ENCODE results near the gene PEX26. TPM values are rescaled to one million over a fixed set of nuclear protein-coding genes. Genes with fewer than 3 reads are reported as not detected.
"Not testable (repeated sequence)": the region's sequence is repeated elsewhere in the genome, so short reads cannot be mapped to it uniquely, and the experiment has no call there.

PEX26 gene
- total and polyA plus RNA-seq, 9 of the 15 experiments (the other 6 are each of a cell fraction or from before 2014, with no cell fraction given): 0.35 to 39.6 (median 17.4) TPM

- H3K79me2 ChIP-seq (ENCODE audit: control insufficient read depth, insufficient read depth, low read length): no peaks in the 10 kb centered on the region
- no peak for ATAC-seq
- no peak overlapping the region for H3K27ac ChIP-seq (ENCODE audit: extremely low read depth, low read depth, low read length)
- in situ Hi-C loops (cut with MboI): no loop called here
- H3K4me1 ChIP-seq (replicated peaks in 1 of 2; ENCODE audit: control insufficient read depth in 2 of 2, insufficient read depth in 2 of 2, low read length in 2 of 2): no peaks in the 10 kb centered on the region
- H2AFZ ChIP-seq (ENCODE audit: low read depth, low read length): no peak overlapping the region
- H3K4me2 ChIP-seq (ENCODE audit: insufficient read depth, low read length): no peak overlapping the region
- ChIA-PET POLR2A (interaction anchor here (0.6 to 1.3 kb wide), 5 partner anchors 13 to 1298 kb away, joined by 3 to 4 read pairs (median 3); partner anchors contain the start of gene PEX26), CTCF (ENCODE audit: low intra/inter-chr PET ratio) (no interaction called here)
- peaks cover 5% of the 10 kb centered on the region; the same call in 1 of the 2 replicates for H4K20me1 ChIP-seq (replicated peaks; ENCODE audit: control insufficient read depth, insufficient read depth, low read length)
- no peak for TF ChIP-seq CEBPG (CRISPR knock-in tag; IDR thresholded peaks at IDR 0.05)
- TF ChIP-seq CEBPG (tag; conservative IDR thresholded peaks at IDR 0.05 in 1 of 2, IDR thresholded peaks at IDR 0.05 in 1 of 2): no peak
- no peak for TF ChIP-seq HNRNPK (IDR thresholded peaks at IDR 0.05; ENCODE audit: low read depth, low read length, poor library complexity, severe bottlenecking)
- no peak for TF ChIP-seq ZNF121 (CRISPR knock-in tag; conservative IDR thresholded peaks at IDR 0.05)
- no peak for TF ChIP-seq SNRNP70 (optimal IDR thresholded peaks at IDR 0.05; ENCODE audit: low read depth, low read length)
- H3K9me1 ChIP-seq (ENCODE audit: control insufficient read depth, insufficient read depth, low read length): no peaks in the 10 kb centered on the region
- intact Hi-C loops (cut with micrococcal nuclease): loop anchor here (10.0 kb wide), 1 partner anchor 289 kb away; the partner anchor contains the start of gene BID
- no peak overlapping the region for H3K4me3 ChIP-seq
- H3K9me3 ChIP-seq (replicated peaks; ENCODE audit: control insufficient read depth, insufficient read depth, low read depth, low read length): no peaks in the 10 kb centered on the region
- H3K27me3 ChIP-seq (ENCODE audit: control insufficient read depth in 2 of 2, insufficient read depth in 2 of 2, low read length in 2 of 2): peaks cover 63 to 70% of the 10 kb centered on the region in 2 experiments
- no peak for FAIRE-seq
- DNase-seq (ENCODE audit: extremely low read depth in 1 of 4, low spot score in 3 of 4): no peak
- no TSS peak for BruUV-seq (replicated peaks)
- WGBS (ENCODE audit: insufficient coverage, low coverage, missing lambda C conversion rate): 13% methylated on average over 7 of the region's 7 CpGs
- no peaks in the 10 kb centered on the region for H3K36me3 ChIP-seq (ENCODE audit: control insufficient read depth, insufficient read depth, low read length)
- no peak overlapping the region for H3K9ac ChIP-seq (ENCODE audit: insufficient read depth in 1 of 2, low read depth in 2 of 2, low read length in 2 of 2)
Observed at GRCh38 chr22:18063306-18063705, 14.5 kb upstream of the PEX26 start.

- H3K9me1 ChIP-seq (ENCODE audit: control insufficient read depth, insufficient read depth, low read length); H3K9me3 ChIP-seq (replicated peaks; ENCODE audit: control insufficient read depth, insufficient read depth, low read depth, low read length); H3K27ac ChIP-seq (ENCODE audit: extremely low read depth, low read depth, low read length); H3K4me3 ChIP-seq; H4K20me1 ChIP-seq (replicated peaks; ENCODE audit: control insufficient read depth, insufficient read depth, low read length); H3K79me2 ChIP-seq (ENCODE audit: control insufficient read depth, insufficient read depth, low read length); DNase-seq (ENCODE audit: extremely low read depth in 1 of 4, low spot score in 3 of 4); H3K4me1 ChIP-seq (replicated peaks in 1 of 2; ENCODE audit: control insufficient read depth in 2 of 2, insufficient read depth in 2 of 2, low read length in 2 of 2); in situ Hi-C loops (cut with MboI); BruUV-seq (replicated peaks); CTCF ChIA-PET (ENCODE audit: low intra/inter-chr PET ratio); H3K9ac ChIP-seq (ENCODE audit: insufficient read depth in 1 of 2, low read depth in 2 of 2, low read length in 2 of 2); ATAC-seq; H3K4me2 ChIP-seq (ENCODE audit: insufficient read depth, low read length); H3K36me3 ChIP-seq (ENCODE audit: control insufficient read depth, insufficient read depth, low read length); H2AFZ ChIP-seq (ENCODE audit: low read depth, low read length); FAIRE-seq: not testable (repeated sequence)
- 2% methylated on average over 6 of the region's 6 CpGs for WGBS (ENCODE audit: insufficient coverage, low coverage, missing lambda C conversion rate)
- intact Hi-C loops (cut with micrococcal nuclease): loop anchor here (10.0 kb wide), 1 partner anchor 289 kb away; the partner anchor contains the start of gene BID
- peaks cover 63 to 71% of the 10 kb centered on the region in 2 experiments for H3K27me3 ChIP-seq (ENCODE audit: control insufficient read depth in 2 of 2, insufficient read depth in 2 of 2, low read length in 2 of 2)
- TF ChIP-seq ZNF512 (tag; IDR thresholded peaks at IDR 0.05): peak; percentile 83
- POLR2A ChIA-PET: interaction anchor here (0.6 to 1.3 kb wide), 5 partner anchors 13 to 1297 kb away, joined by 3 to 4 read pairs (median 3); partner anchors contain the start of gene PEX26
Observed at GRCh38 chr22:18063715-18064114, 14.1 kb upstream of the PEX26 start.
